ENCODE results near the gene CAMTA1. TPM values are rescaled to one million over a fixed set of nuclear protein-coding genes. Genes with fewer than 3 reads are reported as not detected.

CAMTA1 gene
- total RNA-seq, 1 donor from 2014 or later: 79.3 TPM

- DNase-seq (ENCODE audit: low read depth): peak; percentile 26
Measured at GRCh38 chr1:7284839-7285435, 499.7 kb downstream of the CAMTA1 start.

DNA sequence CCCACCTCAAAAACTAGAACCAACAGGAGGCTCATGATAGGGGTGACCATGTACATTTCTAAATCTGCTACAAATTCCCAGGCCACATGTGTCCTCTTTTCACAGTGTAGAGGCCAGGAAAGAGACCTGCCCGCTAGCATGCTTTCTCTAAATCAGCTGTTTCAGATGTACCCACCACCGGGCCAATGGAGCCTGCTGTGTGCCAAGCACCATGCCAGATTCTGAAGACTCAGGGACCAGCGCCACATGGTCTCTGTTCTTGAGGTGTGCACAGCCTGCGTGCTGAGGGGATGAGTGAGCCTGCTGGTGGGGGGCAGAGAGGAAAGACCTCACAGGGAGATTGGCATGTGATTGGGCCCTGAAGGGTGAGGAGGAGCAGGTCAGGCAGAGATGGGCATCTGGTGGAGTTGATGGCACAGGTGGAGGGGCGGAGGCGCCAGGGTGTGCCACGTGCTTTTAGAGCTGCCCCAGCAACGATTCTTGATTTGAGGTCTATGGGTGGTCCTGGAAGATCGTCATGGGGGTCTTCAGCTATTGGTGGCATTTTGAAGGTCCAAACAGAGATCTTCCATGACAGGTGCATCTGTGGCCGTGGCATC, 500.7 kb downstream of the CAMTA1 start:
- DNase-seq (ENCODE audit: low read depth): no peak

- DNase-seq (ENCODE audit: low read depth): no peak
Measured at GRCh38 chr1:7287013-7287412, 501.8 kb downstream of the CAMTA1 start.

GRCh38 chr1:7288992-7289391, 503.7 kb downstream of the CAMTA1 start:
- no peak for DNase-seq (ENCODE audit: low read depth)

DNA sequence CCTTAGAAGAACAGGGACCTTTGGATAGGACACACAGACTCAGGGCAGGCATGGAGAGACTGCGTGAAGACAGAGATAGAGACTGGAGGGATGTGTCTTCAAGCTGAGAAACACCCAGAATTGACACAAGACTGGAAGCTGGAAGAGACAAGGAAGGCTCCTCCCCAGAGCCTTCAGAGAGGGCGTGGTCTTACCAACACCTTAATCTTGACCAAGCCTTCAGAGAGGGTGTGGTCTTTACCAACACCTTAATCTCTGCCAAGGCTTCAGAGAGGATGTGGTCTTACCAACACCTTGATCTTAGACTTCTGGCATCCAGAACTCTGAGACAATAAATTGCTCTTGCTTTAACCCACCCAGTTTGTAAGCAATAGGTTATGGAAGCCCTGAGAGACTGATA, 504.4 kb downstream of the CAMTA1 start:
- DNase-seq (ENCODE audit: low read depth): no peak

DNA sequence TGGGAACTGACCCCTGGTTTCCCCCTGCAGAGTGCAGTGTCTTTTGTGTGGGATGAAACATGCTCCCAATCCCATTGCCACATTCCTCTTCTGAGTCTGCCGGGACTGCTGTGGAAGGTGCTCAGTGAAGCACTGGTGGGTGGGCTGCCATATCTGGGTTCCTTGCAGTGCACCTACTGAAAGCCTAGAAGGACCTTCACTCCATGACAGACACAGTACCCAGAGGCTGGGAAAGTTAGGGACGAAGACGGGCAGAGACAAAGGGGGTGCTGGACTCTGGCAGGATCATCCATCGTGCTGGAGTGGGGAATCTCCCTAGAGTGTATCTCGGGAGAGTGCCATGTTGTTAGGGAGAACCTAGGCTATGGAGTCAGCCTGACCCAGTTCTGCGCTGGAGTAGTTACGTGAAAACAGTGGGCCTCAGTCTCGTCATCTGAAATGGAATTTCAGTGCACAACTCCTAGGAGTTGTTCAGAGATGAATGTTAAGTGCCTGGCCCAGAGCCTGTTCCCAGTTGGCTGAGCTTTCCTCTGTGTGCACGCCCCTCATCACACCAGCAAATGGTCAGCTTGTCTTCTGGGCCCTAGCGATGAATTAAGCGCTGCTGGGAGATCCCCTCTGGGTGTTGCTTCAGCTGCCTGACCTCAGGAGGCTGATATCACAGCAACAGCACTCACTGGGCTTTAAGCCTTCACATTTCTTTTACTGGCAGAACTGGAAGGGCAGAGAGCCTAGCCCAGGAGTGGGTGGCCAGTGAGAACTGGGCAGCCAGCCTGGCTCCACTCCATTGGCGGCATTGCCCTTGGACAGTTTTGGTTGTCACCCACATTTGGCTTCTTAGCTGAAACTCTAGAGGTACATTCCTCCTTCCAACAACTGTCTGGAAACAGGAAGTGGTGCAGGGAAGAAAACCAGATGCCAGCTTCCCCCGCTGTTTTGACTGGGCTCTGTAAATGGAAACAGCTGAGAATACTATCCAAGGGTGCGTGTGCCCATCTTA, 506.0 kb downstream of the CAMTA1 start:
- DNase-seq (ENCODE audit: low read depth): no peak

- no peak for DNase-seq (ENCODE audit: low read depth)
Measured at GRCh38 chr1:7292036-7292681, 506.9 kb downstream of the CAMTA1 start.

DNA sequence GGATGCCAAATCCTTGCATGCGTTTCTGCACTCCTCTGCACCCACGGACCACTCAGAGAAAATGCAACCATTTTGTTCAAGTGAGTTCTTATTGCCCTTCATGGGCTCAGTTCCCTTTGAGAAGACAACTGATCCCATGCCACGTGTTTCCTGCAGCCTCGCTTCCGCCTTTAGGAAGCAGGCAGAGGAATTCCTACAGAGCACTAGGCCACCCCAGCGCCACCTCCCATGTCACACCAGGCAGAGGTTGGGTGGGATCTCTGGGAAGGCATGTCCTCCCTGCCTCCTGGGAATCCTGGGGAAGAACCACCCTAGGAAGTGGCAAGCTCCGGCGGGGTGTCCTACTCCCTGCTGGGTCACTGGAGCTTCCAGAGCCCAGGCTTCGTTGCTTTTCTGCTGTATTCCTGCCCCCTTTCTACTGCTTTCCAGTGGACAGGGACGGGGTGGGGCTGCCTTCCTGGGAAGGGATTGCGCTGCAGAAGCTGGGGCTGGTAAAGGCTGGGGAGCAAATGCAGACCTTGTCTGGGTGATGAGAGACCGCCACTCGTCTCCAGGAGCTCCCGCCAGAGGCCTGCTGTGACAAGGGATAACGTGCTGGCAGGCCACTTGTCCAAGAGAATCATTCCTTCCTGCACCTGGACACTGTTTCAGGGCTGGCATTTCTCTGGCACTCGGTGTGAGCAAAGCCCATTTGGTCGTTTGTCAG, 507.6 kb downstream of the CAMTA1 start:
- DNase-seq (ENCODE audit: low read depth): no peak

DNA sequence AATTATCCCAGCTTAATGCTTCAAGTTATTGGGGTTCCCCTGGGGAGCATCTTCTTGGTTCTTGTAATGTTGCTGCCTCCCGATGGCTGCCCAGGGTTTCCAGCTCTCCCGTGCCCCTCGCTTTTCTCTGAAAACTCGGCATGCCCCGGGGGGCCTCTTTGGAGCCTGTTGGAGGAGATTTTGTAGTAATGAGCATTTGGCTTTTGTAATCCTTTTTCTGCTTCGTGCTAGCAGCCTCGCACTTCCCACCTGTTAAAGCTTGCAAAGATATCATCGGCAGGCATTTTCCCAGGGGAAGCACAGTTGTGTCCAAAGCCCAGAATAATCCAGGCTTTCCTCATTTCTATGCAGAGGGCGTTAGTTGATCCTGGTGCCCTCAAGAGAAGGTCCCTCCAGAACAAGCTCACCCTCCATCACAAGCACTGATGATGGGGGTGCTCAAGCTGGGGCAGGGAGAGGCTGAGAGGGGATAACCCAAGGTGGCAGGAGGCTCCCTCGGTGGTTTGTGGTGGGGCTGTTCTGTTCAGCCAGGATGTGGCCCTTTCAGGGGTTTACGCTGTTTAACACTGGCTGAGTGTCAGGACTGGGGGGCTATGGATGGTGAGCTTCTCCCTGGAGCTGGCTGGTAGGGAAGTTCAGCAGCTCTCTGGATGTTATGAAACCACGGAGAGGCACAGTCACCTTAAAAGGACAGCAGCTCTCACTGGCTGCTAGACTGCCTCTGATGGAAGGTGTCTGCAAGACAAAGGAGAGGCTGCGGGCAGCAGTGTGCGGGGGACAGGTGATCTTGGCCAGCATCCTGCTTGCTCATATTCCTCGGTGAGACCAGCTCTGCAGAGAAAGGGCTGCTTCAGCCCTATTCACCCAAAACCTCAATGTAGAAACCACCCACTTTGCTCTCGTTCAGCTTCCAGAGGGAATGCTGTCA, 508.7 kb downstream of the CAMTA1 start:
- no peak for DNase-seq (ENCODE audit: low read depth)

- DNase-seq (ENCODE audit: low read depth): no peak
Measured at GRCh38 chr1:7294636-7295035, 509.4 kb downstream of the CAMTA1 start.

DNA sequence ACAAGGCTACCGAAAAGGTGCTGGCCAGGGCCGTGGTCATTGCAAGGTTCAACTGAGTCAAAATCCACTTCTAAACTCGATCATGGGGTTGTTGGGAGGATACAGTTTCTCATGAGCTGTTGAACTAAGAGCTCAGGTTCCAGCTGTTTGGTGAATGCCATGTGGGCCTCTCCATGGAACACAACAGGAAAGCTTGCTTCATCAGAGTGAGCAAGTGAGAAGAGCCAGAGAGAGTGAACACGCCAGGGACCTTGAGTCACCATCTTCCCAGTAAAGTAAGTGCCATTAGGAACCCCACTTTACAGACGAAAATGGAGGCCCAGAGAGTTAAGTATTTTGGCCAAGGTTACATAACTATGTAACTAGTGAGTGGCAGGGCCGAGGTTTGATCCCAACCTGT, 510.7 kb downstream of the CAMTA1 start:
- DNase-seq (ENCODE audit: low read depth): no peak

- DNase-seq (ENCODE audit: low read depth): no peak
Measured at GRCh38 chr1:7296968-7297367, 511.7 kb downstream of the CAMTA1 start.

DNA sequence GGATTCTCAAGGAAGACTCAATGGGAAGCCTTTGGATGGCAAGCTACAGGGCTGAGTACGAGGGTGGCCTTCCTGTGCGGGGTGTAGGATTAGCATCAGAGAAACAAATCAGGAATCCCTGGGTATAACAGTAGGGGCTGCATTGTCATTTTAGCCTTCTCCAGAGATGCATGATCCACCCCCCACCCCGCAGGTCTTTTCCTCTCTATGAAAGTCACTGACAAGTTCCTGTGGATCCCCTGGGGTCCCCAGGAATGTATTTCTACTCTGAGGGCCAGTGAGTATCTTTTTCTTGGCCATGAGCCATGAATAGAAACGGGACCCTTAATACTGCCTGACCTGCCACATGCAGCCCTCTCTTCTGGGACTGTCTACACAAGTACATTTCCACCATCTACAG, 512.9 kb downstream of the CAMTA1 start:
- no peak for DNase-seq (ENCODE audit: low read depth)

DNA sequence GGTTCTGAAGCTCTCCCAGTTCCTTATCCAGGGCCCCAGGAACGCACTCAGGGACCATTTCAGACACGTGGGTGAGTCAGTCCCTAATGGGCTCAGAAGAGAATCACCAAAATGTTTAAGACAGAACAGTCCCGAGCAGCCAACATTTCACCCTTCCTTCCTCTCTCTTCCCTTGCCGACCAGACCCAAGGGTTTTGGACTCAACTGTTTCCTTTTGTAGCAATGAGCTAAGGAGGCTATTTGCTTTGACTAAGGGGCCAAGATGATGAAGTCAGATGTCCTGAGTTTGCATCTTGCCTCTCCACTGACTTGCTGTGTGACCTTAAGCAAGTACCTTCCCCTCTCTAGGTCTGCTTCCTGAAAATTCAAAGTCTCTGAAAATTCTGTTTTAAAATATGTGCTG, 513.5 kb downstream of the CAMTA1 start:
- DNase-seq (ENCODE audit: low read depth): peak; percentile 38

GRCh38 chr1:7299329-7299799, 514.1 kb downstream of the CAMTA1 start:
- peak; percentile 96 for DNase-seq (ENCODE audit: low read depth)

GRCh38 chr1:7299994-7300393, 514.7 kb downstream of the CAMTA1 start:
- DNase-seq (ENCODE audit: low read depth): peak; percentile 70

DNA sequence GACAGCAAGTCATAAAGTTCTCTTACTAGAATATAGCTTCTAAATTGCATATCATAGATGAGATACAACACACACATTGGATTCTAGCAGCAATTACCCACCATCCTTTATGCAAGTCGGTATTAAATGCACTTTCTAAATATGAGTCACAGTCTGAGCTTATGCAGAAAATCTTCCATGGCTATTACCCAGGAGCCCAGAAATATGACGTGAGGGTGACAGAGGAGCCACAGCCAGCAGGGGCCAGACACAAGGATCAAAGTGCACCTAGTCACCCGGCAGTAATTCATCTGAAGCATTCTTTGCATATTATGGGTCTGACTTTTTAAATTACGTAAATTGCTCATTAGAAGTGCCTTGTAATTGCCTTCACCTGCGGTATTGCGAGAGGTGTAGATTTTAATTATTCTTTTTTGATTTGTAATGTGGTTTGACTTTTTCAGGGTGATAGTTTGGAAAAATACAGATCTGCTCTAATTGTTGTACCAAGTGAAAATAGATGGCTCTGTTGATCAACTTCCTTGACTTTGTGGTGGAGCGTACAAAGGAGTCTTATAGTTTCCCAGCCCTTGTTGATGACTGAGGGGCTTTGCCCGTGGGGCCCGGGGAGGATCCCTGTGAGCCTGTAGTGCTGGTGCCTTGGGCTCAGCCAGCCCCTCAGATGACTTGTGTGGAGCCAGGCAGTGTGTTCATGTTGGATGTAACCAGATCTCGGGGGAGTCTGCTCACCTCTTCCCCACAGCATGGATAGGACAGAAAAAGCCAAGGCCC, 515.8 kb downstream of the CAMTA1 start:
- peak; percentile 87 for DNase-seq (ENCODE audit: low read depth)

GRCh38 chr1:7301664-7301981, 516.4 kb downstream of the CAMTA1 start:
- DNase-seq (ENCODE audit: low read depth): no peak

DNA sequence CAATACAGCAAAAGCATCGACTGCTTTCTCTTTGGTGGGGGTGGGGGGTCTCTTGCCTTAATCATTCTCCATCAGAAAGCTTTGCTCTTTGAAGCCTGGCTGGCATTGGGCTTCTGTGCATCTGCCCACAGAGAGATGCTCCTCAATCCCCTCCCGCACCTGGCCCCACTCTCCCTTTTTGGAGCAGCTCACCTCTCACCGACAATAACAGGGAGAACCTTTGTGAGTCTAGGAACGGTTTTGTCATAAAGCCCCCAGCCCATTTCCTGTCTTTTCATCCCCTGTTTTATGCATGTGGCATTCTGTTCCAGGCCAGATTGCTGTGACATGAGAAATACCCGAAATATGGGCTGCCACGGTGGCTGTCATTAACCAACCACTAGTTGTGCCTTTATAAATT, 516.9 kb downstream of the CAMTA1 start:
- DNase-seq (ENCODE audit: low read depth): no peak

- peak; percentile 31 for DNase-seq (ENCODE audit: low read depth)
Measured at GRCh38 chr1:7302873-7303272, 517.6 kb downstream of the CAMTA1 start.
